ENCODE measurements around the gene TOX2. TPM values are rescaled to one million over a fixed set of nuclear protein-coding genes. Genes with fewer than 3 reads are reported as not detected.

TOX2 gene
- total RNA-seq, 3 donors from 2014 or later (not counting 1 experiment from before 2014, with no cell fraction given) = 0.93 to 1.8 (median 1.2) TPM

DNA sequence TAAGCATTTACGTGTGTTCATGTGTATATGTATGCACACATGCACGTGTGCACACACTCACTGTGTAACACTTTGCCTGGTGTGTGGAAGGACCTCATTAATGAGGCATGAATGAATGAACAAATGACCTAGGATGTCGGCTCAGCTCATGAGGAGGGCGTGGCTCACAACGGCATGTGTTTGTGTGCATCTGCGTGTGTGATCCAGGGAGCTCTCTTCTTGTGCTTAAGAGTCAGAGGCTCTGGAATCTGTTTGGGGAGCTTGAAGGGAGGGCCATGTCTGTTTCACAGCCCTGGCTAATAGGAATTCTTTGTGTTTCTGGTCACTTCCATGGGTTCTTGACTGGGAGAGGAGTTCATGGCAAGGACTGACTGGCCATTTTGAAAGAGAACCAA is 32.7 kb downstream of the TOX2 start:
- ATAC-seq (no peak), DNase-seq (no peak)
- Histone ChIP-seq H3K27ac (ENCODE audit: low read length) (no peak overlapping the region), H3K27me3 (ENCODE audit: control insufficient read depth, insufficient read depth, low read length) (peaks cover 36% of the 10 kb centered on the region), H3K9me3 (ENCODE audit: control insufficient read depth, insufficient read depth, low read length) (no peaks in the 10 kb centered on the region), H3K4me1 (ENCODE audit: control insufficient read depth, insufficient read depth, low read length) (peaks cover 54% of the 10 kb centered on the region), H3K4me3 (ENCODE audit: low read length) (no peak overlapping the region), H3K36me3 (ENCODE audit: control insufficient read depth, insufficient read depth, low read length) (no peaks in the 10 kb centered on the region)
- Mint-ChIP-seq H3K27ac (no peak overlapping the region), H3K4me1 (peaks cover 49 to 85% of the 10 kb centered on the region in 2 donors), H3K36me3 (no peaks in the 10 kb centered on the region), H3K4me3 (no peak overlapping the region), H3K27me3 (ENCODE audit: low read depth in 2 of 2) (peaks cover 55 to 63% of the 10 kb centered on the region in 2 donors), H3K9me3 (no peaks in the 10 kb centered on the region)
- WGBS (ENCODE audit: insufficient coverage) = 90% methylated on average over 6 of the region's 6 CpGs
- intact Hi-C loops (cut with micrococcal nuclease) = no loop called here
- TF ChIP-seq, protein P1, sequence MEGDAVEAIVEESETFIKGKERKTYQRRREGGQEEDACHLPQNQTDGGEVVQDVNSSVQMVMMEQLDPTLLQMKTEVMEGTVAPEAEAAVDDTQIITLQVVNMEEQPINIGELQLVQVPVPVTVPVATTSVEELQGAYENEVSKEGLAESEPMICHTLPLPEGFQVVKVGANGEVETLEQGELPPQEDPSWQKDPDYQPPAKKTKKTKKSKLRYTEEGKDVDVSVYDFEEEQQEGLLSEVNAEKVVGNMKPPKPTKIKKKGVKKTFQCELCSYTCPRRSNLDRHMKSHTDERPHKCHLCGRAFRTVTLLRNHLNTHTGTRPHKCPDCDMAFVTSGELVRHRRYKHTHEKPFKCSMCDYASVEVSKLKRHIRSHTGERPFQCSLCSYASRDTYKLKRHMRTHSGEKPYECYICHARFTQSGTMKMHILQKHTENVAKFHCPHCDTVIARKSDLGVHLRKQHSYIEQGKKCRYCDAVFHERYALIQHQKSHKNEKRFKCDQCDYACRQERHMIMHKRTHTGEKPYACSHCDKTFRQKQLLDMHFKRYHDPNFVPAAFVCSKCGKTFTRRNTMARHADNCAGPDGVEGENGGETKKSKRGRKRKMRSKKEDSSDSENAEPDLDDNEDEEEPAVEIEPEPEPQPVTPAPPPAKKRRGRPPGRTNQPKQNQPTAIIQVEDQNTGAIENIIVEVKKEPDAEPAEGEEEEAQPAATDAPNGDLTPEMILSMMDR (IDR thresholded peaks at IDR 0.05) = no peak

DNA sequence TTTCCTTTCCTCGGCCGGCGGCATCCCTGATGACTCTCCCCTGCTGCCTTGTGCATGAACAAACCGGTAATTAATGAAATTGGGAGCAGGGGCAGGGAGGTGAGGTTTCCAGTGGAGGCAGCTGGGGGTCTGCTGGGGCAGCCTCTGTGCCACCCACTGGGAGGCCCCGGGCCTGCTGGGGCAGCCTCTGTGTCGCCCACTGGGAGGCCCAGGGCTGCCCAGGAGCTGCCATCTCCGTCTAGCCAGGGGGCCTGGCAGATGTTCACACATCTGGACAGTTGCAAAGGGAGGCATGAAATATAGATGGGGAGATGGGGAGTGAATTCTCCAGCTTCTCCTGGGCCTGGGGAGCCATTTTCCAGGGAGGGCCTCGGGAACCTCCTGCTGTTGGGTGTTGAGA is 33.8 kb downstream of the TOX2 start:
- H3K4me1 ChIP-seq (ENCODE audit: control insufficient read depth, insufficient read depth, low read length) = peaks cover 52% of the 10 kb centered on the region
- TF ChIP-seq, protein P1 (IDR thresholded peaks at IDR 0.05) = no peak
- H3K36me3 ChIP-seq (ENCODE audit: control insufficient read depth, insufficient read depth, low read length) = no peaks in the 10 kb centered on the region
- Mint-ChIP-seq H3K36me3 (no peaks in the 10 kb centered on the region), H3K27ac (no peak overlapping the region), H3K9me3 (no peaks in the 10 kb centered on the region), H3K4me3 (no peak overlapping the region), H3K27me3 (ENCODE audit: low read depth in 2 of 2) (peaks cover 67 to 74% of the 10 kb centered on the region in 2 donors), H3K4me1 (peaks cover 50 to 85% of the 10 kb centered on the region in 2 donors)
- no peak overlapping the region for H3K4me3 ChIP-seq (ENCODE audit: low read length)
- 95% methylated on average over 8 of the region's 8 CpGs for WGBS (ENCODE audit: insufficient coverage)
- ATAC-seq (no peak), DNase-seq (no peak)
- no peak overlapping the region for H3K27ac ChIP-seq (ENCODE audit: low read length)
- H3K9me3 ChIP-seq (ENCODE audit: control insufficient read depth, insufficient read depth, low read length) = no peaks in the 10 kb centered on the region
- intact Hi-C loops (cut with micrococcal nuclease) = no loop called here
- peaks cover 46% of the 10 kb centered on the region for H3K27me3 ChIP-seq (ENCODE audit: control insufficient read depth, insufficient read depth, low read length)

DNA sequence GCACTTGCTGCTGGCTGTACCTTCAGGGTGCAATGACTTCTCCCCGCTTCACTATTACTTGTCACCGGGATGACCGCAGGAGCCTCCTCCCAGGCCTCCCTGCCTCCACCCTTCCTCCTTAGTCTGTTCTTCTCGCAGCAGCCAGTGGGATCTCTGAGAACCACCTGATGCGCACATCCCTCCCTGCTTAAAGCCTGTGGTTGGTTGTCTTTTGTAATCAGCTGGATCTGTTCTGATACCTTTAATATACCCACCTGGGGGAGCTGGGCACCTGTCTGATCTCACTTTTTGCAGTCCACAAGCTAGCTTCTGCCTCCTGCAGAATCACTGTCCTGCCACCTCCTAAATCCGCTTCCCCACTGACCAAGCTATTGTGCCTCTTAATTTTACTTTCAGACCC is 34.6 kb downstream of the TOX2 start:
- 88% methylated on average over 6 of the region's 6 CpGs for WGBS (ENCODE audit: insufficient coverage)
- TF ChIP-seq, protein P1 (IDR thresholded peaks at IDR 0.05) = no peak

More for the DNA sequence above, 34.6 kb downstream of the TOX2 start:
- DNase-seq (no peak), ATAC-seq (no peak)
- Histone ChIP-seq H3K36me3 (ENCODE audit: control insufficient read depth, insufficient read depth, low read length) (no peaks in the 10 kb centered on the region), H3K4me1 (ENCODE audit: control insufficient read depth, insufficient read depth, low read length) (peaks cover 60% of the 10 kb centered on the region), H3K9me3 (ENCODE audit: control insufficient read depth, insufficient read depth, low read length) (no peaks in the 10 kb centered on the region), H3K27ac (ENCODE audit: low read length) (no peak overlapping the region), H3K27me3 (ENCODE audit: control insufficient read depth, insufficient read depth, low read length) (peaks cover 51% of the 10 kb centered on the region), H3K4me3 (ENCODE audit: low read length) (no peak overlapping the region)
- H3K27me3 Mint-ChIP-seq (ENCODE audit: low read depth in 2 of 2) = peaks cover 70 to 75% of the 10 kb centered on the region in 2 donors
- no peaks in the 10 kb centered on the region for H3K36me3 Mint-ChIP-seq
- intact Hi-C loops (cut with micrococcal nuclease) = no loop called here
- peaks cover 57 to 85% of the 10 kb centered on the region in 2 donors for H3K4me1 Mint-ChIP-seq
- peak overlapping the region in 1 of 2 donors; percentile 17 for H3K27ac Mint-ChIP-seq
- no peaks in the 10 kb centered on the region for H3K9me3 Mint-ChIP-seq
- peak overlapping the region; percentile 63 for H3K4me3 Mint-ChIP-seq
